D721Med (cell line): ENCODE results near the gene FAM168A.

ENCODE experiments used
- DNase-seq: peaks from one replicate; pipeline ENCODE4 v3.0.0; 2011; ENCODE audit warnings: low spot score; ENCODE audit not compliant: insufficient read length
- FAIRE-seq: peaks from 2 replicates; lab custom pipeline; 2011; peaks lifted over from hg19 to GRCh38; lab: Jason Lieb, UNC
- CTCF ChIP-seq: IDR thresholded peaks from 2 replicates; pipeline ENCODE4 v1.5.1; 2012; ENCODE audit warnings: mild to moderate bottlenecking, control low read depth; ENCODE audit not compliant: insufficient read depth; ENCODE audit errors: missing control alignments

The FAM168A gene

GRCh38 chr11:73386546-73386945, 211.4 kb downstream of the FAM168A start:
- TF ChIP-seq CTCF, result no peak
- DNase-seq (no peak), FAIRE-seq (no peak)

GRCh38 chr11:73386016-73386415, 211.9 kb downstream of the FAM168A start:
- no peak for TF ChIP-seq CTCF
- FAIRE-seq (no peak), DNase-seq (no peak)

GRCh38 chr11:73384872-73385689, 212.8 kb downstream of the FAM168A start:
- TF ChIP-seq CTCF, result no peak
- no peak for DNase-seq
- FAIRE-seq, result no peak

GRCh38 chr11:73384531-73384871, 213.4 kb downstream of the FAM168A start:
- FAIRE-seq, result no peak
- TF ChIP-seq CTCF, result no peak

GRCh38 chr11:73384125-73384441, 213.8 kb downstream of the FAM168A start:
- no peak for FAIRE-seq
- no peak for DNase-seq
- no peak for TF ChIP-seq CTCF

More at GRCh38 chr11:73384531-73384871, 213.4 kb downstream of the FAM168A start:
- no peak for DNase-seq

- no peak for DNase-seq
- no peak for TF ChIP-seq CTCF
- FAIRE-seq, result no peak
Observed at GRCh38 chr11:73383249-73384124, 214.4 kb downstream of the FAM168A start.
